MM.1S (cell line): Measurements from ENCODE around the gene FIGNL2.

Experiments
- CTCF ChIP-seq: fragments of 300-600 bp; sonication (generic); IDR thresholded peaks from 2 replicates; pipeline ENCODE4 v1.5.1; 2016; ENCODE audit warnings: antibody characterized with exemption, low read length, mixed read lengths
- EZH2 ChIP-seq: fragments of 300-600 bp; sonication (generic); optimal IDR thresholded peaks from 2 replicates; pipeline ENCODE3; 2017; ENCODE audit warnings: low read depth, mild to moderate bottlenecking, antibody characterized with exemption, low read length, mixed read lengths

GRCh38 chr12:51869931-51870330 lies 21.4 kb upstream of the FIGNL2 start:
- TF ChIP-seq CTCF, result no peak
- no peak for TF ChIP-seq EZH2
